ENCODE data around the gene ODAPH.
"Not testable (repeated sequence)": the region's sequence is repeated elsewhere in the genome, so short reads cannot be mapped to it uniquely, and the experiment has no call there.

ODAPH gene

GRCh38 chr4:75555294-75556164 lies at the start of gene ODAPH:
ODAPH (plus strand) TSS chr4:75556066; CDS start chr4:75556083, 17 bp downstream.
- no peak within 1 kb of the TSS for H3K4me3 Mint-ChIP-seq
- H3K4me1 Mint-ChIP-seq (ENCODE audit: low read depth): peaks cover 12% of the 10 kb centered on the region
- no peaks in the 10 kb centered on the region for H3K9me3 Mint-ChIP-seq
- H3K36me3 Mint-ChIP-seq (ENCODE audit: low read depth): no peaks in the 10 kb centered on the region
- DNase-seq: no peak
- H3K27ac Mint-ChIP-seq: peak within 1 kb of the TSS; percentile 35
- H3K27me3 Mint-ChIP-seq: peaks cover 18% of the 10 kb centered on the region

- DNase-seq, H3K27me3 Mint-ChIP-seq: not testable (repeated sequence)
- H3K4me3 Mint-ChIP-seq: peak overlapping the region; percentile 43
These were observed 46.3 kb upstream of the ODAPH start for GRCh38 chr4:75509592-75509991.

GRCh38 chr4:75511841-75512240 lies 44.0 kb upstream of the ODAPH start:
- Mint-ChIP-seq H3K4me3 (no peak overlapping the region), H3K9me3 (no peaks in the 10 kb centered on the region), H3K4me1 (ENCODE audit: low read depth) (peaks cover 54% of the 10 kb centered on the region), H3K36me3 (ENCODE audit: low read depth) (peaks cover 67% of the 10 kb centered on the region), H3K27ac (no peak overlapping the region), H3K27me3 (no peaks in the 10 kb centered on the region)
- DNase-seq: no peak

More at GRCh38 chr4:75509592-75509991, 46.3 kb upstream of the ODAPH start:
- Mint-ChIP-seq H3K36me3 (ENCODE audit: low read depth) (peaks cover 72% of the 10 kb centered on the region), H3K4me1 (ENCODE audit: low read depth) (peaks cover 39% of the 10 kb centered on the region), H3K27ac (peak overlapping the region; percentile 50)
- not testable (repeated sequence) for H3K9me3 Mint-ChIP-seq

- peaks cover 67% of the 10 kb centered on the region for H3K36me3 Mint-ChIP-seq (ENCODE audit: low read depth)
- peaks cover 53% of the 10 kb centered on the region for H3K4me1 Mint-ChIP-seq (ENCODE audit: low read depth)
- no peaks in the 10 kb centered on the region for H3K27me3 Mint-ChIP-seq
- no peaks in the 10 kb centered on the region for H3K9me3 Mint-ChIP-seq
- no peak for DNase-seq
- no peak overlapping the region for H3K4me3 Mint-ChIP-seq
- H3K27ac Mint-ChIP-seq: peak overlapping the region; percentile 45
These were observed 43.3 kb upstream of the ODAPH start for GRCh38 chr4:75512386-75513211.

- H3K27ac Mint-ChIP-seq: peak overlapping the region; percentile 98
- peaks cover 71% of the 10 kb centered on the region for H3K36me3 Mint-ChIP-seq (ENCODE audit: low read depth)
- H3K9me3 Mint-ChIP-seq: no peaks in the 10 kb centered on the region
- H3K27me3 Mint-ChIP-seq: no peaks in the 10 kb centered on the region
- DNase-seq: no peak
- peaks cover 59% of the 10 kb centered on the region for H3K4me1 Mint-ChIP-seq (ENCODE audit: low read depth)
- H3K4me3 Mint-ChIP-seq: no peak overlapping the region
These were observed 42.2 kb upstream of the ODAPH start for GRCh38 chr4:75513526-75514130.

GRCh38 chr4:75514131-75514948 lies 41.5 kb upstream of the ODAPH start, which contains the start of the genes RCHY1 and THAP6:
RCHY1 (minus strand) TSS chr4:75514403; CDS start chr4:75514286, 117 bp downstream.
THAP6 (plus strand) TSS chr4:75514473; CDS start chr4:75515453, 980 bp downstream.
- peaks cover 71% of the 10 kb centered on the region for H3K36me3 Mint-ChIP-seq (ENCODE audit: low read depth)
- H3K27me3 Mint-ChIP-seq: no peaks in the 10 kb centered on the region
- H3K27ac Mint-ChIP-seq: peak within 1 kb of the TSS; percentile 98
- peak; percentile 94 for DNase-seq
- H3K4me1 Mint-ChIP-seq (ENCODE audit: low read depth): peaks cover 59% of the 10 kb centered on the region
- no peak within 1 kb of the TSS for H3K4me3 Mint-ChIP-seq
- H3K9me3 Mint-ChIP-seq: no peaks in the 10 kb centered on the region

- Mint-ChIP-seq H3K27me3 (no peaks in the 10 kb centered on the region), H3K4me3 (no peak overlapping the region), H3K36me3 (ENCODE audit: low read depth) (peaks cover 68% of the 10 kb centered on the region), H3K27ac (peak overlapping the region; percentile 98), H3K9me3 (no peaks in the 10 kb centered on the region), H3K4me1 (ENCODE audit: low read depth) (peaks cover 56% of the 10 kb centered on the region)
- no peak for DNase-seq
These were observed 40.8 kb upstream of the ODAPH start for GRCh38 chr4:75514949-75515612.

GRCh38 chr4:75516144-75516543 lies 39.7 kb upstream of the ODAPH start:
- no peaks in the 10 kb centered on the region for H3K27me3 Mint-ChIP-seq
- peak overlapping the region; percentile 98 for H3K27ac Mint-ChIP-seq
- no peaks in the 10 kb centered on the region for H3K9me3 Mint-ChIP-seq
- peaks cover 69% of the 10 kb centered on the region for H3K36me3 Mint-ChIP-seq (ENCODE audit: low read depth)
- no peak overlapping the region for H3K4me3 Mint-ChIP-seq
- no peak for DNase-seq
- H3K4me1 Mint-ChIP-seq (ENCODE audit: low read depth): peaks cover 56% of the 10 kb centered on the region

GRCh38 chr4:75519452-75519851 lies 36.4 kb upstream of the ODAPH start:
- H3K27ac Mint-ChIP-seq, H3K27me3 Mint-ChIP-seq, H3K4me3 Mint-ChIP-seq, DNase-seq, H3K9me3 Mint-ChIP-seq: not testable (repeated sequence)
- peaks cover 82% of the 10 kb centered on the region for H3K36me3 Mint-ChIP-seq (ENCODE audit: low read depth)
- peaks cover 62% of the 10 kb centered on the region for H3K4me1 Mint-ChIP-seq (ENCODE audit: low read depth)

- no peak overlapping the region for H3K4me3 Mint-ChIP-seq
- H3K4me1 Mint-ChIP-seq (ENCODE audit: low read depth): peaks cover 31% of the 10 kb centered on the region
- no peak for DNase-seq
- H3K9me3 Mint-ChIP-seq: no peaks in the 10 kb centered on the region
- no peak overlapping the region for H3K27ac Mint-ChIP-seq
- no peaks in the 10 kb centered on the region for H3K27me3 Mint-ChIP-seq
- peaks cover 85% of the 10 kb centered on the region for H3K36me3 Mint-ChIP-seq (ENCODE audit: low read depth)
These were observed 30.8 kb upstream of the ODAPH start for GRCh38 chr4:75525086-75525485.

GRCh38 chr4:75525910-75526309 lies 30.0 kb upstream of the ODAPH start:
- Mint-ChIP-seq H3K4me1 (ENCODE audit: low read depth) (peaks cover 23% of the 10 kb centered on the region), H3K27ac (peak overlapping the region; percentile 28), H3K36me3 (ENCODE audit: low read depth) (peaks cover 85% of the 10 kb centered on the region)

GRCh38 chr4:75527482-75527881 lies 28.4 kb upstream of the ODAPH start:
- Mint-ChIP-seq H3K4me1 (ENCODE audit: low read depth) (peaks cover 19% of the 10 kb centered on the region), H3K9me3 (peaks cover 8% of the 10 kb centered on the region), H3K36me3 (ENCODE audit: low read depth) (peaks cover 91% of the 10 kb centered on the region), H3K27ac (no peak overlapping the region), H3K27me3 (no peaks in the 10 kb centered on the region), H3K4me3 (no peak overlapping the region)
- DNase-seq: no peak

More at GRCh38 chr4:75525910-75526309, 30.0 kb upstream of the ODAPH start:
- Mint-ChIP-seq H3K4me3 (no peak overlapping the region), H3K9me3 (no peaks in the 10 kb centered on the region), H3K27me3 (no peaks in the 10 kb centered on the region)
- DNase-seq: no peak

GRCh38 chr4:75530556-75531322 lies 25.1 kb upstream of the ODAPH start:
- Mint-ChIP-seq H3K36me3 (ENCODE audit: low read depth) (peaks cover 87% of the 10 kb centered on the region), H3K4me3 (no peak overlapping the region), H3K4me1 (ENCODE audit: low read depth) (peaks cover 3% of the 10 kb centered on the region), H3K27ac (no peak overlapping the region), H3K27me3 (no peaks in the 10 kb centered on the region), H3K9me3 (peaks cover 15% of the 10 kb centered on the region)
- no peak for DNase-seq
